ENCODE results near the gene HMGCS2.

HMGCS2 gene

GRCh38 chr1:119768778-119769177 lies at the start of gene HMGCS2:
HMGCS2 (minus strand) TSS chr1:119768905; CDS start chr1:119768844, 61 bp downstream.
- no peak for DNase-seq

- DNase-seq: no peak
These were observed 49.5 kb upstream of the HMGCS2 start for GRCh38 chr1:119818181-119818580.

- no peak for DNase-seq
These were observed 47.7 kb upstream of the HMGCS2 start for GRCh38 chr1:119816407-119816806.

- no peak for DNase-seq
These were observed 47.2 kb upstream of the HMGCS2 start for GRCh38 chr1:119815928-119816327.

- DNase-seq: no peak
These were observed 46.7 kb upstream of the HMGCS2 start for GRCh38 chr1:119815361-119815760.

GRCh38 chr1:119814288-119814687 lies 45.6 kb upstream of the HMGCS2 start:
- DNase-seq: no peak

GRCh38 chr1:119811985-119812557 lies 43.4 kb upstream of the HMGCS2 start:
- no peak for DNase-seq

GRCh38 chr1:119811387-119811786 lies 42.7 kb upstream of the HMGCS2 start, which contains the start of gene REG4:
REG4 (minus strand) TSS chr1:119811460; CDS start chr1:119808769, 2,691 bp downstream.
- DNase-seq: no peak

- peak; percentile 12 for DNase-seq
These were observed 40.4 kb upstream of the HMGCS2 start for GRCh38 chr1:119808972-119809550.

- DNase-seq: no peak
These were observed 39.8 kb upstream of the HMGCS2 start for GRCh38 chr1:119808491-119808890.

GRCh38 chr1:119806489-119806888 lies 37.8 kb upstream of the HMGCS2 start:
- DNase-seq: no peak

GRCh38 chr1:119805746-119806145 lies 37.0 kb upstream of the HMGCS2 start:
- DNase-seq: no peak

GRCh38 chr1:119805247-119805646 lies 36.5 kb upstream of the HMGCS2 start:
- DNase-seq: no peak

GRCh38 chr1:119799599-119800177 lies 31.0 kb upstream of the HMGCS2 start:
- no peak for DNase-seq

GRCh38 chr1:119799003-119799402 lies 30.3 kb upstream of the HMGCS2 start:
- no peak for DNase-seq

GRCh38 chr1:119797606-119798005 lies 28.9 kb upstream of the HMGCS2 start:
- no peak for DNase-seq

- no peak for DNase-seq
These were observed 28.5 kb upstream of the HMGCS2 start for GRCh38 chr1:119797162-119797561.

- no peak for DNase-seq
These were observed 26.8 kb upstream of the HMGCS2 start for GRCh38 chr1:119795261-119796200.

- DNase-seq: no peak
These were observed 26.2 kb upstream of the HMGCS2 start for GRCh38 chr1:119794876-119795240.

GRCh38 chr1:119794230-119794875 lies 25.6 kb upstream of the HMGCS2 start:
- DNase-seq: no peak

GRCh38 chr1:119791377-119791776 lies 22.7 kb upstream of the HMGCS2 start:
- no peak for DNase-seq

GRCh38 chr1:119790451-119791198 lies 21.9 kb upstream of the HMGCS2 start:
- no peak for DNase-seq
